GM10248 (cell line): Measurements from ENCODE around the gene FRK.

ENCODE experiments used
- CTCF ChIA-PET: fragments of 300-600 bp; sonication (Branson Sonifier 250); formaldehyde crosslinking; extraction: SDS; loops from one replicate; lab custom pipeline; 2021; ENCODE audit warnings: antibody characterized with exemption; lab: Yijun Ruan, JAX
- POLR2A ChIA-PET: fragments of 350-650 bp; sonication (Branson Sonifier 250); formaldehyde crosslinking; extraction: SDS; loops from one replicate; lab custom pipeline; 2020; ENCODE audit warnings: antibody characterized with exemption; lab: Yijun Ruan, JAX
- DNase-seq: peaks from one replicate; pipeline ENCODE4 v3.0.0; 2012; ENCODE audit errors: extremely low spot score
- TF ChIP-seq, protein P1 (sequence below): IDR thresholded peaks from 2 replicates; pipeline ENCODE4 v1.5.1; 2012; ENCODE audit warnings: mild to moderate bottlenecking, low read depth; ENCODE audit errors: extremely low read depth, missing control alignments, control extremely low read depth

FRK gene

DNA sequence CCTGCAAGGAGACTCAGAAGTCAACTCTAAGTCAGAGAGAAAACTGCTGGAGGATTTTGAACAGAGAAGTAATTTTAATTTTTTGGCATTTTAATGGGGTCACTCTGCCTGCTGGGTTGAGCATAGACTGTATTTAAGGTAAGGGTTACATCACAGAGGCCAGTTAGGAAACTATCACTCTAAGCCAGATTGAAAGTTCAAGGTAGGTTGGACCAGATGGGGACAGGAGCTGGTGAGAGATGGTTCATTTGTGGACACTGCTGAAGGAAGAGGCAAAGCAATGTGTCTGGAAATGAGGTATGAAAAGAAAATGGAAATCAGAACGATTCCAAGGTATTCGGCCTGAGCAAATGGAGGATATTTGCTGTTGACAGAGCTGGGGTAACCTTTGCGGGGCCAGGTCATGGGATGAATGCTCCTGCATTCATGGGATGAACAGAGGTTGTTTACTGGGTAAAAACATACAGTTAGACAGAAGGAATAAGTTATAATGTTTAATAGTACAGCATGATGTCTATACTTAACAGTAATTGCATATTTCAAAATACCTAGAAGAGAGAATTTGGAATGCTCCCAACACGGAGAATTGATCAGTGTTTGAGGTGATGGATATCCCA is 26.9 kb downstream of the FRK start:
- POLR2A ChIA-PET = no interaction called here
- no peak for DNase-seq
- TF ChIP-seq, protein P1, sequence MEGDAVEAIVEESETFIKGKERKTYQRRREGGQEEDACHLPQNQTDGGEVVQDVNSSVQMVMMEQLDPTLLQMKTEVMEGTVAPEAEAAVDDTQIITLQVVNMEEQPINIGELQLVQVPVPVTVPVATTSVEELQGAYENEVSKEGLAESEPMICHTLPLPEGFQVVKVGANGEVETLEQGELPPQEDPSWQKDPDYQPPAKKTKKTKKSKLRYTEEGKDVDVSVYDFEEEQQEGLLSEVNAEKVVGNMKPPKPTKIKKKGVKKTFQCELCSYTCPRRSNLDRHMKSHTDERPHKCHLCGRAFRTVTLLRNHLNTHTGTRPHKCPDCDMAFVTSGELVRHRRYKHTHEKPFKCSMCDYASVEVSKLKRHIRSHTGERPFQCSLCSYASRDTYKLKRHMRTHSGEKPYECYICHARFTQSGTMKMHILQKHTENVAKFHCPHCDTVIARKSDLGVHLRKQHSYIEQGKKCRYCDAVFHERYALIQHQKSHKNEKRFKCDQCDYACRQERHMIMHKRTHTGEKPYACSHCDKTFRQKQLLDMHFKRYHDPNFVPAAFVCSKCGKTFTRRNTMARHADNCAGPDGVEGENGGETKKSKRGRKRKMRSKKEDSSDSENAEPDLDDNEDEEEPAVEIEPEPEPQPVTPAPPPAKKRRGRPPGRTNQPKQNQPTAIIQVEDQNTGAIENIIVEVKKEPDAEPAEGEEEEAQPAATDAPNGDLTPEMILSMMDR = no peak
- CTCF ChIA-PET = interaction anchor here (1.0 to 1.6 kb wide), 3 partner anchors 21 to 53 kb away, joined by 3 read pairs; no protein-coding TSS in a partner anchor

DNA sequence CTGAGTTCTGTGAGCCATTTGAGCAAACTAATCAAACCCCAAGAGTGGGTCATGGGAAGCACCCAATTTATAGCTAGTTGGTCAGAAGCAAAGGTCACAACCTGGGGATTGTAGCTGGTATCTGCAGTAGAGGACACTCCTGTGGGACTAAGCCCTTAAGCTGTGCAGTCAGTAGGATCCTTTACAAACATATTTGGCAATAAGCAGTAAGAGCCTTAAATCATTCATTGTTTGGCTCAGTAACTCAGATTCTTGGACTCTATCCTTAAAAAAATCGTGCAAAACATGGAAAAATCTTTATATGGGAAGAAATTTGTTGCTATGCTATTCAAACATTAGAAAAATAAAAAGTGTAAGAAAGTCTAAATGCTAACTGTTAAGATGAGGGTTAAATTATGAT is 29.9 kb downstream of the FRK start:
- TF ChIP-seq, protein P1 = no peak
- ChIA-PET CTCF (interaction anchor here (1.0 to 1.5 kb wide), 5 partner anchors 12 to 48 kb away, joined by 3 to 4 read pairs (median 3); no protein-coding TSS in a partner anchor), POLR2A (no interaction called here)
- DNase-seq = no peak

DNA sequence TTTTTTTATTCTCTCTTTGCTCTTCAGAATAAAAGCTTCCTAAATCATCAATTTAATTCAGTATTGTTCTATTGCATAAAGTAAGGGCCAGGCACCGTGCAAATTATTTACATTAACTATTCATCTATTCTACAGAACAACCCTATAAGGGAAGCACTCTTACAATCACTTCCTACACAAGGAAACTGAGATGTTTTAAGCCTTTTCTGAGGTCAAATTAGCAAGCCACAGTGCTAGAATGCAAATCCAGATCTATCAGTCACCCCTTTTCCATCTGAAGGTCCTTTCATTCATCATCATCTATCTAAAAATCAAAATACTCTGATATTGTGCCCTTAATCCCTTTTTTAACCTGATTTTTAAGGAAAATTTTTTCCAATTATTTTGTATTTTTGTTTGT is 31.2 kb downstream of the FRK start:
- CTCF ChIA-PET = no interaction called here
- DNase-seq = no peak
- TF ChIP-seq, protein P1 = no peak
- POLR2A ChIA-PET = no interaction called here

DNA sequence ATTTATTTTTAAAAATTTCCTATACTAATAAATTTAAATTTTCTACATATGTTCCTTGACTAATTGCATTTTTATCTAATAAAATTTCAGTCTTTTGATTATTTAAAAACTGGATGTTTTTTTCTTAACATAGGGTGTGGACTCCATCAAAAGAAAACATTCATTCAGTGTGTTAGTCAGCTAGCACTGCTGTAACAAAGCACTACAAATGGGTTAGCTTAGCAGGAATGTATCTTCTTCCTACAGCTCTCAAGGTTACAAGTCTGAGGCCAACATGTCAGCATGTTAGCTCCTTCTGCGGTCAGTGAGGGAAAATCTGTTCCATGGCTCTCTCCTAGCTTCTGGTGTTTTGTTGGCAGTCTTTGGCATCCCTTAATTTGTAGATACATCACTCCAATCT is 32.5 kb downstream of the FRK start:
- ChIA-PET POLR2A (no interaction called here), CTCF (interaction anchor here (1.1 to 1.3 kb wide), 2 partner anchors 9 to 17 kb away, joined by 4 read pairs; no protein-coding TSS in a partner anchor)
- TF ChIP-seq, protein P1 = no peak
- DNase-seq = no peak

DNA sequence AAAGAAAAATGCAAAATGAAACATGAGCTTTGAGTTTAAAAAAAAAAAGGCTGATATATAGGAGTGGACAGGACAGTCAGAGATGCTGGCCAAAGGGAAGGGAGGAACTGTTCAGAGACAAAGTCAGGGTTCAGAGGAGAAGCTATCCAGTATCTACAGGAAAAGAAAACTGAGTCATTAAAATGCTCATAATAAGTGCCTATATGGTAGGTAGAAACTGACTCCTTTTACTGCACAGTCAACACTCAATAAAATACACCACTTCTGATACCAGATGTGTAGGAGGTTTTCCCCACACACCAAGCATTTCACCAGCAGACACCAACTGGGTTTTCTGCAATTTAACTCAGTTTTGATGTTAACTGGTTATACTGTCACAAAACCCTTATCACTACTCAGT is 32.9 kb downstream of the FRK start:
- POLR2A ChIA-PET = no interaction called here
- TF ChIP-seq, protein P1 = no peak
- DNase-seq = no peak
- CTCF ChIA-PET = interaction anchor here (1.1 to 1.3 kb wide), 2 partner anchors 9 to 17 kb away, joined by 4 read pairs; no protein-coding TSS in a partner anchor

DNA sequence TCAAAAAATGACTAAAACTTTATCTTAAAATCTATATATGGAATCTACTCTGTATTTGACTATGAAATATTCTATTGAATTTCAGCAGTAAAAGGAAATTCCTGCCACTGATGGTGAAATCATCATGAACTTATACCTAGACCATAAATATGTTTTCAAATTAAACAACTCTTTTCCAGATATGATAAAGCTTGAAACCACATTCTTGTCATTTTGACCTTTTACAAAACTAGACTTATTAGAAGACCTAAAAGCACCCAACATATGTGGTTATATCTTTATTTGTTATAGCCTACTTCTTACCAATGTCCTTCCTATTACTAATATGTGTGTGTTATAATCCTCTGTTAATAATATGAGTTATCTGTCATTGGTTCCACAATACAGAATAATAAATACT is 35.3 kb downstream of the FRK start:
- TF ChIP-seq, protein P1 = no peak
- CTCF ChIA-PET = interaction anchor here (1.0 to 1.5 kb wide), 3 partner anchors 12 to 17 kb away, joined by 3 to 5 read pairs (median 3); no protein-coding TSS in a partner anchor
- POLR2A ChIA-PET = no interaction called here
- DNase-seq = no peak
